Activated CD8-positive, alpha-beta T cell treated with anti-CD3 and anti-CD28 coated beads for 36 hours (primary cell): ENCODE measurements around the gene TPD52L3. TPM values are rescaled to one million over a fixed set of nuclear protein-coding genes. Genes with fewer than 3 reads are reported as not detected.

ENCODE experiments used
- ATAC-seq: fragments of 200-7000 bp; cut with Tn5 transposase; one replicate; pipeline ENCODE4 v1.10.0; 2021; ENCODE audit warnings: mild to moderate bottlenecking, moderate library complexity
- CTCF ChIA-PET: fragments of 350-600 bp; sonication (Branson Sonifier 250); formaldehyde crosslinking; loops from one replicate; lab custom pipeline; 2021; ENCODE audit warnings: antibody characterized with exemption; lab: Charles Lee
- POLR2A ChIA-PET: fragments of 350-600 bp; sonication (Branson Sonifier 250); formaldehyde crosslinking; loops from one replicate; lab custom pipeline; 2021; ENCODE audit warnings: antibody characterized with exemption; lab: Charles Lee
- DNase-seq: peaks from one replicate; pipeline ENCODE4 v3.0.0-alpha.2; 2020
- H3K27ac Mint-ChIP-seq: one replicate; pipeline ENCODE4 v1.8.0; 2021; ENCODE audit warnings: mild to moderate bottlenecking, mixed read lengths
- H3K27me3 Mint-ChIP-seq: one replicate; pipeline ENCODE4 v1.8.0; 2021; ENCODE audit warnings: mixed read lengths
- H3K36me3 Mint-ChIP-seq: one replicate; pipeline ENCODE4 v1.8.0; 2021; ENCODE audit warnings: low read depth, mixed read lengths
- H3K4me1 Mint-ChIP-seq: one replicate; pipeline ENCODE4 v1.8.0; 2021; ENCODE audit warnings: low read depth, mixed read lengths
- H3K4me3 Mint-ChIP-seq: one replicate; pipeline ENCODE4 v1.8.0; 2021; ENCODE audit warnings: mild to moderate bottlenecking, moderate library complexity, mixed read lengths
- H3K9me3 Mint-ChIP-seq: one replicate; pipeline ENCODE4 v1.8.0; 2021; ENCODE audit warnings: mixed read lengths
- intact Hi-C: fragments of 100-400 bp; cut with micrococcal nuclease; formaldehyde crosslinking; loops from one replicate; pipeline ENCODE4 v1.10.0; 2022
- total RNA-seq, 2 experiments: library from RNA; stranded (reverse); gene quantifications; one replicate each; pipeline ENCODE4 v1.2.3, GENCODE V29; 2021
- TF ChIP-seq, protein P1 (sequence below): fragments of 200-600 bp; IDR thresholded peaks from one replicate; pipeline ENCODE4 v1.8.0; 2022; ENCODE audit warnings: antibody characterized with exemption, mild to moderate bottlenecking

The TPD52L3 gene
- not detected for total RNA-seq

DNA sequence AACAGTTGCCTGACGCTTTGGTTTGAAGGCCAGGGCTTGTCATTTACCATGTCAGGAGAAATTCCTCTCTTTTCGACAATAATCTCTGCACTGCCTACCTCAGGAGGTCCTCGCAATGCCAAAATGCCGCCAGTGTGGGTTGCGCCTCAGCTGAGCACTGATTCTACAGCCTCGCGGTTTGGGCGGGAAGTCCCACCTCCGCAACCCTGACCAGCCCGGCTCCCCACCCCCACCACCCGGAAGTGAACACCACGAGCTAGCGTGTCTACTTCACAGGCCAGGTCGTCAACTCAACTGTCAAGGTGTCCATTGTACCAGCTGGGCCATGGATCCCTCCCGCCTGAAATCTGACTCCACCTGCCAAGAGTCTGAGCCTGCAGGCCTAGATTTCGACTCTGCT lies at the start of gene TPD52L3:
TPD52L3 (plus strand) TSS at position 273 of the 400 bp plus-strand sequence. CDS start 221 bp downstream, outside the sequence.
- Mint-ChIP-seq H3K36me3 (no peaks in the 10 kb centered on the region), H3K9me3 (peaks cover 2% of the 10 kb centered on the region), H3K27me3 (peaks cover 8% of the 10 kb centered on the region), H3K27ac (no peak within 1 kb of the TSS), H3K4me3 (no peak within 1 kb of the TSS), H3K4me1 (no peaks in the 10 kb centered on the region)
- ATAC-seq (no peak), DNase-seq (no peak)
- intact Hi-C loops, result no loop called here
- TF ChIP-seq, protein P1, sequence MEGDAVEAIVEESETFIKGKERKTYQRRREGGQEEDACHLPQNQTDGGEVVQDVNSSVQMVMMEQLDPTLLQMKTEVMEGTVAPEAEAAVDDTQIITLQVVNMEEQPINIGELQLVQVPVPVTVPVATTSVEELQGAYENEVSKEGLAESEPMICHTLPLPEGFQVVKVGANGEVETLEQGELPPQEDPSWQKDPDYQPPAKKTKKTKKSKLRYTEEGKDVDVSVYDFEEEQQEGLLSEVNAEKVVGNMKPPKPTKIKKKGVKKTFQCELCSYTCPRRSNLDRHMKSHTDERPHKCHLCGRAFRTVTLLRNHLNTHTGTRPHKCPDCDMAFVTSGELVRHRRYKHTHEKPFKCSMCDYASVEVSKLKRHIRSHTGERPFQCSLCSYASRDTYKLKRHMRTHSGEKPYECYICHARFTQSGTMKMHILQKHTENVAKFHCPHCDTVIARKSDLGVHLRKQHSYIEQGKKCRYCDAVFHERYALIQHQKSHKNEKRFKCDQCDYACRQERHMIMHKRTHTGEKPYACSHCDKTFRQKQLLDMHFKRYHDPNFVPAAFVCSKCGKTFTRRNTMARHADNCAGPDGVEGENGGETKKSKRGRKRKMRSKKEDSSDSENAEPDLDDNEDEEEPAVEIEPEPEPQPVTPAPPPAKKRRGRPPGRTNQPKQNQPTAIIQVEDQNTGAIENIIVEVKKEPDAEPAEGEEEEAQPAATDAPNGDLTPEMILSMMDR, result no peak
- CTCF ChIA-PET, result interaction anchor here (1.2 to 1.8 kb wide), 2 partner anchors 9 to 442 kb away, joined by 3 to 4 read pairs; no protein-coding TSS in a partner anchor
- POLR2A ChIA-PET, result no interaction called here

DNA sequence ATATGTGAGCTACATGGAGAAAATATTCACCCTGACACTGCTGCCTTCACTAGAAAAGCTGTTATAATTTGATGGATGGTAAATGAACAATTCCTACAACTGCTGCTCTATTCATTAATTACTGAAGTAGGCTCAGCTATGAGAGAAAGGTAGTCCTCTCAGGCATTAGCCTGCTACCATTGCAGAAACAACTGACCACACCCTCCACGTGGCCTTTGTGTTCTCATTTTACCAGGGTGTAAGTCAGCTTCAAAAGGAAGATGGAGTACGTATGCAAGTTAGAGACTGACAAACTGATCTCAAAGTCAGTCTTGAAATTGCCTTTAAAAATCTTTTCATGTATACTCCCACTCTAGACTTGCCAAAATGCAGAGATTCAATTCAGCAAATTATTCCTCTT lies 26.3 kb upstream of the TPD52L3 start:
- no peak overlapping the region for H3K4me3 Mint-ChIP-seq
- no peak for DNase-seq
- CTCF ChIA-PET, result no interaction called here
- TF ChIP-seq, protein P1, result no peak
- H3K27me3 Mint-ChIP-seq, result peaks cover 7% of the 10 kb centered on the region
- H3K27ac Mint-ChIP-seq, result no peak overlapping the region
- no peaks in the 10 kb centered on the region for H3K36me3 Mint-ChIP-seq
- H3K4me1 Mint-ChIP-seq, result no peaks in the 10 kb centered on the region
- intact Hi-C loops, result no loop called here
- no peak for ATAC-seq
- POLR2A ChIA-PET, result no interaction called here
- H3K9me3 Mint-ChIP-seq, result no peaks in the 10 kb centered on the region

DNA sequence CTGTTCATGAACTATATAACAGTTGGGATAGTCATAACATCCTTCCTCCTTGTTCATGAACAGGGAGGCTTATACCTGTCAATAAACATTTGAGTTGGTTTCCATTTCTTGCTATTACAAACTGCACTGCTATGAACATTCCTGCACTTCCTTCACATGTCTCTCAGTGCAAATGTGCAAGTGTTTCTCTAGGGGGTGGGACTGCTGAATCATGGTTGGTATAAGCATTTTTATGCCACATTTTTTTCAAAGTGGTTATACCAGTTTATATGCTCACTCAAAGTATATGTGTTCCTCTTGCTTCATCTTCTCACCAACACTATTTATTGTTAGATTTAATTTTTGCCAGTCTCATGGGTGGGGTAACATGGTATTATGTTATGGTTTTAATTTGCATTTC lies 25.8 kb upstream of the TPD52L3 start:
- intact Hi-C loops, result no loop called here

DNA sequence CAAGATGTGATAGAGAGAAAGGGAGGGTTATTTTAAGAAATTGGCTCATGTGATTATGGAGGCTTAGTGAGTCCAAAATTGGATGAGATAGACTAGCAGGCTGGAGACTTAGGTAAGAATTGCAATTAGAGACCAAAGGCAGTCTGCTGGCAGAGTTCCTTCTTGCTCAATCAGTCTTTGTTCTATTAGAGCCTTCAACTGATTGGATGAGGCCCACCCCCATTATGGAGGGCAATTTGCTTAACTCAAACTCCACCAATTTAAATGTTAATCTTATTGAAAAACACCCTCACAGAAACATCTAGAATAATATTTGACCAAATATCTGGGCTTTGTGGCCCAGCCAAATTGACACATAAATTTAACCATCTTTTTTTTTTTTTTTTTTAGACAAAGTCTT lies 23.9 kb upstream of the TPD52L3 start:
- POLR2A ChIA-PET, result no interaction called here
- Mint-ChIP-seq H3K9me3 (no peaks in the 10 kb centered on the region), H3K27me3 (peaks cover 7% of the 10 kb centered on the region), H3K4me1 (no peaks in the 10 kb centered on the region), H3K36me3 (no peaks in the 10 kb centered on the region), H3K27ac (no peak overlapping the region), H3K4me3 (no peak overlapping the region)
- no peak for DNase-seq
- TF ChIP-seq, protein P1, result no peak
- no peak for ATAC-seq
- CTCF ChIA-PET, result interaction anchor here (0.7 kb wide), 1 partner anchor 278 kb away, joined by 3 read pairs; no protein-coding TSS in a partner anchor
- intact Hi-C loops, result no loop called here

More for the DNA sequence above, 25.8 kb upstream of the TPD52L3 start:
- no peak for ATAC-seq
- DNase-seq, result no peak
- Mint-ChIP-seq H3K4me3 (no peak overlapping the region), H3K36me3 (no peaks in the 10 kb centered on the region), H3K9me3 (no peaks in the 10 kb centered on the region), H3K27me3 (peaks cover 7% of the 10 kb centered on the region), H3K4me1 (no peaks in the 10 kb centered on the region), H3K27ac (no peak overlapping the region)
- ChIA-PET CTCF (no interaction called here), POLR2A (no interaction called here)
- TF ChIP-seq, protein P1, result no peak

DNA sequence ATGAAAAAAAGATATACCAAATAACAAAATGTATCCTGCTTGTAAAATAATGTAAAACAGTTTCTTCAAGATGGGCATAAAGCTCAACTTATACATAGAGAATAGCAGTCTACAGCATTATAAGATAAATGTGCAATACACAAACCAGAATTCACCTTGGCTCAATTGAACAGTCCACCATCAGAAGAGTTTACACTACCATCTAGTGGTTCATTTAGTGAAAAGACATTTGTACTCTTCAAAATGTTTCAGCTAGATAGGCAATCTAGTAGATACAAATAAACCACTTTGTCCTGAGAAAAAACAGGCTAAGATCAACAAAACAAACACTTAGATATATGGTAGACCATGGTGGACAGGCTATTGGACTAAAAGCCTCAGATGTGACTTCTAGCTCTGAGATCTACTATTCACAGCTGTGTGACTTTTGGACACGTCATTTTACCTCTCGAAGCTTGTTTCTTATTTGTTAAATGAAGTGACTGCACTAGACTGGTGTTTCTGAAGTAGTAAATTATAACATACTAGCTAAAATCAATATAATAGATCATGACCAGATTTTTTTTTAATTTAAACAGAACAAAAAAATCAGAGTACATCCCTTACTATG lies 22.1 kb upstream of the TPD52L3 start:
- DNase-seq (no peak), ATAC-seq (no peak)
- Mint-ChIP-seq H3K27ac (no peak overlapping the region), H3K4me1 (no peaks in the 10 kb centered on the region), H3K36me3 (no peaks in the 10 kb centered on the region), H3K9me3 (no peaks in the 10 kb centered on the region), H3K27me3 (peaks cover 3% of the 10 kb centered on the region), H3K4me3 (no peak overlapping the region)
- intact Hi-C loops, result loop anchor here (2.0 kb wide), 1 partner anchor 251 kb away; no protein-coding TSS in a partner anchor
- TF ChIP-seq, protein P1, result peak; percentile 35
- POLR2A ChIA-PET, result interaction anchor here (1.0 kb wide), 1 partner anchor 10 kb away, joined by 3 read pairs; no protein-coding TSS in a partner anchor
- CTCF ChIA-PET, result interaction anchor here (0.7 to 2.4 kb wide), 19 partner anchors 8 to 421 kb away, joined by 3 to 27 read pairs (median 3); partner anchors contain the start of gene IL33
